Common myeloid progenitor, CD34-positive (primary cell): ENCODE results near the gene GPRIN3.

Source experiments
- CTCF ChIA-PET: fragments of 350-600 bp; sonication (Branson Sonifier 250); formaldehyde crosslinking; loops from one replicate; lab custom pipeline; 2021; ENCODE audit warnings: antibody characterized with exemption; lab: Charles Lee
- POLR2A ChIA-PET: fragments of 350-600 bp; sonication (Branson Sonifier 250); formaldehyde crosslinking; loops from one replicate; lab custom pipeline; 2021; ENCODE audit warnings: antibody characterized with exemption; lab: Charles Lee
- DNase-seq, 3 donors: peaks; one replicate each; pipeline versions ENCODE4 v3.0.0 to v3.0.0-alpha.2; 2013
- H3K27ac ChIP-seq, 2 experiments: 1 replicate in 1 of 2; 2 replicates in 1 of 2; pipeline ENCODE4 v1.7.0; 2013; ENCODE audit warnings: inconsistent platforms in 2 of 2, low read length in 2 of 2, mild to moderate bottlenecking in 2 of 2, low read depth in 1 of 2, moderate library complexity in 1 of 2; ENCODE audit not compliant: severe bottlenecking in 2 of 2, insufficient read depth in 1 of 2, poor library complexity in 1 of 2
- H3K27me3 ChIP-seq, 5 experiments: replicated peaks in 2 of 5; 1 replicate in 3 of 5; 2 replicates in 2 of 5; pipeline versions ENCODE4 v1.6.1 to v1.7.0; 2013; ENCODE audit warnings: low read length in 4 of 5, mild to moderate bottlenecking in 2 of 5, moderate library complexity in 2 of 5, inconsistent platforms in 1 of 5; ENCODE audit not compliant: insufficient read depth in 5 of 5, control insufficient read depth in 4 of 5
- H3K36me3 ChIP-seq, 4 experiments: 1 replicate in 2 of 4; 2 replicates in 2 of 4; pipeline versions ENCODE4 v1.6.1 to v1.7.0; 2013; ENCODE audit warnings: low read length in 3 of 4, control low read depth in 1 of 4, mild to moderate bottlenecking in 1 of 4; ENCODE audit not compliant: control insufficient read depth in 4 of 4, insufficient read depth in 4 of 4
- H3K4me1 ChIP-seq, 4 experiments: 1 replicate in 3 of 4; 2 replicates in 1 of 4; pipeline versions ENCODE4 v1.6.1 to v1.7.1; 2013; ENCODE audit warnings: low read length in 3 of 4, mild to moderate bottlenecking in 3 of 4, control low read depth in 1 of 4, inconsistent platforms in 1 of 4, moderate library complexity in 1 of 4; ENCODE audit not compliant: control insufficient read depth in 4 of 4, insufficient read depth in 4 of 4; ENCODE audit errors: control extremely low read depth in 1 of 4
- H3K4me3 ChIP-seq, 7 experiments: 1 replicate in 4 of 7; 2 replicates in 3 of 7; pipeline versions ENCODE4 v1.5.1 to v1.7.0; 2013; ENCODE audit warnings: mild to moderate bottlenecking in 7 of 7, low read length in 6 of 7, moderate library complexity in 6 of 7, inconsistent platforms in 2 of 7, low read depth in 2 of 7, control low read depth in 1 of 7; ENCODE audit not compliant: insufficient read depth in 4 of 7, control insufficient read depth in 1 of 7; ENCODE audit errors: extremely low read depth in 1 of 7
- H3K9me3 ChIP-seq, 5 experiments: 1 replicate in 4 of 5; 2 replicates in 1 of 5; pipeline versions ENCODE4 v1.6.1 to v1.7.1; 2013; ENCODE audit warnings: low read length in 4 of 5, mild to moderate bottlenecking in 2 of 5, inconsistent platforms in 1 of 5, low read depth in 1 of 5, moderate library complexity in 1 of 5; ENCODE audit not compliant: control insufficient read depth in 4 of 5, insufficient read depth in 2 of 5; ENCODE audit errors: control extremely low read depth in 1 of 5
- WGBS: methylation state at CpG from one replicate; pipeline ENCODE4 v1.1.5; 2013; ENCODE audit not compliant: insufficient coverage; 5-methylcytosine and 5-hydroxymethylcytosine counted together

Gene GPRIN3

DNA sequence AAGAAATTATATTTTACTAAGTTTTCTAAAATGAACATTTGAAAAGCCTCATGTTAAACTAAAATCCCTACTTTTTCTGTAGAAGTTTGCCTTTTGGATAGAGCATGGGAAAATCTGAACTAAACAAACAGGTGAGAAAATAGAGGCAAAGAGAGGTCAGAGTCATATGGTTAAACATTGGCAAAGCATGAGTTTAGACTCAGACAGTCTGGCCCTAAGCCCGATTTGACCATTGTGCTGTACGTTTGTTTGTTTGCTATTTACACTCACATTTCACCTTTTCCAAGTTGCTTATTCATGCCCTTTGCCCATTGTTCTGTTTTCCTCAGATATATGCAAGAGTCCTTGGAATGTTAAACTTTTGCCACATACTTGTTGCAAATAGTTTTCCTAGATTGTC lies 110.9 kb downstream of the GPRIN3 start:
- H3K9me3 ChIP-seq, result no peaks in the 10 kb centered on the region
- H3K4me3 ChIP-seq, result no peak overlapping the region
- H3K36me3 ChIP-seq, result no peaks in the 10 kb centered on the region
- no peaks in the 10 kb centered on the region for H3K27me3 ChIP-seq
- CTCF ChIA-PET, result interaction anchor here (0.9 to 1.4 kb wide), 2 partner anchors 13 to 30 kb away, joined by 3 to 6 read pairs; no protein-coding TSS in a partner anchor
- no peaks in the 10 kb centered on the region for H3K4me1 ChIP-seq
- WGBS, result 75% methylated on average over 2 of the region's 2 CpGs
- POLR2A ChIA-PET, result no interaction called here
- no peak for DNase-seq
- H3K27ac ChIP-seq, result no peak overlapping the region

DNA sequence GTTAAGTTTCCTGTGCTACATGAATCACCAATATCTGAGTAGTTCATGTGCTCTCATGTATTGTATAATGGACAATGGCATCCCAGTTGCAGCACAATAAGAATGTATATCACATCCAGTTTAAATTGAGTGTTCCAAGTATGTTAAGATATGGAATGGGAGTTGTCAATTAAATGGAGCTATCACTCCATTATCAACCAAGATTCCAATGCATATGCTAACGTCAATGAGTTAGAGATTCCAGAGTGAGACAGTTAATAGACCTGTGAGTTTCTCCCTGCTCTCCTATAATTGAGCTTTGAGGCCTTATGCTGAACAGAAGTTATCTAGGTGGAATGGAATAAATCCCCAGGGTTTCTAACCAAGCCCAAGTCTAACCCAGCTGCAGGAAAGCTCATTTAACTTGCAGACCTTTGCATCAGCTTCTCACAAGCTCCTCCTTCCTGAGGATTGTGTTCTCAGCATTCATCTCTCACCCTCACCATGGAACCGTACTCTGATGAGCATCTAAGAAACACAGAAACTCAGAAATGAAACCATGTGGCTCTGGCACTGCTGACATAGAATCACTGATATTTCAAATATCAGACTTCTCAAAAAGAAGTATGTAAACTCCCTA lies 111.4 kb downstream of the GPRIN3 start:
- no peaks in the 10 kb centered on the region for H3K27me3 ChIP-seq
- H3K36me3 ChIP-seq, result no peaks in the 10 kb centered on the region
- no CpG with 5 or more reads among the region's 2 CpGs for WGBS
- H3K4me1 ChIP-seq, result no peaks in the 10 kb centered on the region
- H3K9me3 ChIP-seq, result no peaks in the 10 kb centered on the region
- no peak for DNase-seq
- no peak overlapping the region for H3K27ac ChIP-seq
- ChIA-PET CTCF (interaction anchor here (0.9 to 1.4 kb wide), 2 partner anchors 14 to 30 kb away, joined by 3 to 6 read pairs; no protein-coding TSS in a partner anchor), POLR2A (no interaction called here)
- H3K4me3 ChIP-seq, result no peak overlapping the region

DNA sequence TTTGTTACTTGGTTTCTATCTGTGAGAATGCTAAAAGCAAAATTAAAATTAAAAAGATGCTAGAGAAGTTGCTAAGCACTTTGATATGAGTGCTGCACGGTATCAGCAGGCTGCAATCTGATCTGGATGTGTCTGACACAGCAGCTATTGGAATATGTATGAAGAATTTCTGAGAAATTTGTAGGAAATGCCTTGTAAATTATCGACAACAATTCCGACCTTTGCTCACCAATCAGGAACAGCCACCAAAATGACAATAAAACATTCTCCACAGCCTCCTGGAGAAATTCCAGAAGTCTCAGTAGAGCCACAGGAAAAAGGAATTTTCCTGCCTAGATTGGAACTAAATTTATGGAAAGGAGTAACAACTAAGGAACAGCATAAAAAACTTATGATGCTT lies 113.8 kb downstream of the GPRIN3 start:
- H3K4me1 ChIP-seq, result no peaks in the 10 kb centered on the region
- no peaks in the 10 kb centered on the region for H3K27me3 ChIP-seq
- no peaks in the 10 kb centered on the region for H3K9me3 ChIP-seq
- no peak for DNase-seq
- no peak overlapping the region for H3K27ac ChIP-seq
- ChIA-PET POLR2A (no interaction called here), CTCF (no interaction called here)
- WGBS, result 20% methylated on average over 2 of the region's 3 CpGs
- H3K36me3 ChIP-seq, result no peaks in the 10 kb centered on the region
- H3K4me3 ChIP-seq, result no peak overlapping the region
